HepG2 (cell line): Measurements from ENCODE around the gene CCDC174. TPM values are rescaled to one million over a fixed set of nuclear protein-coding genes. Genes with fewer than 3 reads are reported as not detected.

Experiments used
- AFF4 ChIP-seq: sonication (generic); formaldehyde crosslinking; IDR thresholded peaks from 2 replicates; pipeline ENCODE4 v1.4.0; 2020; ENCODE audit warnings: missing genetic modification reagents
- ATAD3A ChIP-seq: sonication (generic); formaldehyde crosslinking; IDR thresholded peaks from 2 replicates; pipeline ENCODE4 v1.4.0; 2020; ENCODE audit warnings: missing genetic modification reagents
- BCLAF1 ChIP-seq: fragments of 450-650 bp; IDR thresholded peaks from 2 replicates; pipeline ENCODE4 v1.6.1; 2017; ENCODE audit warnings: mild to moderate bottlenecking
- BRCA1 ChIP-seq: sonication (generic); formaldehyde crosslinking; IDR thresholded peaks from 2 replicates; pipeline ENCODE4 v1.4.0; 2020; ENCODE audit warnings: missing genetic modification reagents
- CENPBD1 ChIP-seq: sonication (generic); formaldehyde crosslinking; IDR thresholded peaks from 2 replicates; pipeline ENCODE4 v1.8.0; 2022; ENCODE audit warnings: missing genetic modification reagents, low read depth, mild to moderate bottlenecking, borderline replicate concordance
- CHD2 ChIP-seq: IDR thresholded peaks from 2 replicates; pipeline ENCODE4 v1.6.1; 2011; ENCODE audit warnings: low read depth, low read length, improper control_type of control experiment
- DPF2 ChIP-seq: sonication (generic); formaldehyde crosslinking; IDR thresholded peaks from 2 replicates; pipeline ENCODE4 v1.4.0; 2020; ENCODE audit warnings: mild to moderate bottlenecking, low read depth, missing genetic modification reagents, borderline replicate concordance
- DR1 ChIP-seq: sonication (generic); formaldehyde crosslinking; IDR thresholded peaks from 2 replicates; pipeline ENCODE4 v1.8.0; 2021; ENCODE audit warnings: mild to moderate bottlenecking, missing genetic modification reagents, inconsistent platforms
- KDM2A ChIP-seq: sonication (generic); formaldehyde crosslinking; IDR thresholded peaks from 2 replicates; pipeline ENCODE4 v1.4.0; 2020; ENCODE audit warnings: low read depth, missing genetic modification reagents, borderline replicate concordance
- KLF11 ChIP-seq: IDR thresholded peaks from 2 replicates; pipeline ENCODE4 v1.6.1; 2016; ENCODE audit warnings: missing compliant biosample characterization
- MED13 ChIP-seq: sonication (generic); formaldehyde crosslinking; IDR thresholded peaks from 2 replicates; pipeline ENCODE4 v1.5.0; 2020; ENCODE audit warnings: missing genetic modification reagents
- MIXL1 ChIP-seq: IDR thresholded peaks from 2 replicates; pipeline ENCODE4 v1.6.1; 2016
- MXD1 ChIP-seq: sonication (generic); formaldehyde crosslinking; IDR thresholded peaks from 2 replicates; pipeline ENCODE4 v1.4.0; 2020; ENCODE audit warnings: mild to moderate bottlenecking, missing genetic modification reagents
- RFX5 ChIP-seq: IDR thresholded peaks from 2 replicates; pipeline ENCODE4 v1.6.1; 2011; ENCODE audit warnings: low read depth, low read length, improper control_type of control experiment
- RFXANK ChIP-seq: IDR thresholded peaks from 2 replicates; pipeline ENCODE4 v1.6.1; 2016
- RXRA ChIP-seq: sonication (generic); formaldehyde crosslinking; IDR thresholded peaks from 2 replicates; pipeline ENCODE4 v1.5.1; 2020; ENCODE audit warnings: missing genetic modification reagents
- SMAD9 ChIP-seq: sonication (generic); formaldehyde crosslinking; IDR thresholded peaks from 2 replicates; pipeline ENCODE4 v1.5.1; 2020; ENCODE audit warnings: mild to moderate bottlenecking, missing genetic modification reagents
- SNAI1 ChIP-seq: sonication (generic); formaldehyde crosslinking; IDR thresholded peaks from 2 replicates; pipeline ENCODE4 v1.5.0; 2020; ENCODE audit warnings: mild to moderate bottlenecking, missing genetic modification reagents, borderline replicate concordance
- SP2 ChIP-seq: sonication (generic); formaldehyde crosslinking; IDR thresholded peaks from 2 replicates; pipeline ENCODE4 v1.5.1; 2020; ENCODE audit warnings: mild to moderate bottlenecking, missing genetic modification reagents
- SP5 ChIP-seq: IDR thresholded peaks from 2 replicates; pipeline ENCODE4 v1.6.1; 2016; ENCODE audit warnings: low read depth, borderline replicate concordance
- SRY ChIP-seq: sonication (generic); formaldehyde crosslinking; IDR thresholded peaks from 2 replicates; pipeline ENCODE4 v1.8.0; 2022; ENCODE audit warnings: mild to moderate bottlenecking, missing genetic modification reagents
- TBL1XR1 ChIP-seq: fragments of 150-350 bp; IDR thresholded peaks from 2 replicates; pipeline ENCODE4 v1.6.1; 2014; ENCODE audit warnings: borderline replicate concordance, low read length; ENCODE audit not compliant: partially characterized antibody
- ZNF747 ChIP-seq: sonication (generic); formaldehyde crosslinking; IDR thresholded peaks from 2 replicates; pipeline ENCODE4 v1.8.1; 2023; ENCODE audit warnings: missing genetic modification reagents, mild to moderate bottlenecking, borderline replicate concordance
- ZNF792 ChIP-seq: IDR thresholded peaks from 2 replicates; pipeline ENCODE4 v1.6.1; 2016
- ZSCAN20 ChIP-seq: sonication (generic); formaldehyde crosslinking; IDR thresholded peaks from 2 replicates; pipeline ENCODE4 v1.4.0; 2020; ENCODE audit warnings: missing genetic modification reagents, mild to moderate bottlenecking, borderline replicate concordance
- ZSCAN21 ChIP-seq: sonication (generic); formaldehyde crosslinking; IDR thresholded peaks from 2 replicates; pipeline ENCODE4 v1.8.0; 2022; ENCODE audit warnings: mild to moderate bottlenecking, missing genetic modification reagents, moderate library complexity, borderline replicate concordance
- polyA plus RNA-seq, 8 experiments: library from polyadenylated mRNA; depleted of rRNA in 3 of 8; stranded (reverse) in 7 of 8; unstranded in 1 of 8; fragments of >200 nt; fragmentation: Illumina TruSeq in 4 of 8; extraction: Trizol in 4 of 8; gene quantifications; 2 replicates each; pipeline versions ENCODE4 v1.2.1 to v1.2.3, GENCODE V29; 2011 to 2016; ENCODE audit warnings: low read depth in 4 of 8, missing spikeins in 1 of 8, mixed read lengths in 1 of 8; ENCODE audit not compliant: insufficient read depth in 1 of 8
- total RNA-seq, 5 experiments: library from RNA; depleted of rRNA; stranded (reverse); fragments of >200 nt; fragmentation: Illumina TruSeq; extraction: Trizol; gene quantifications; 2 replicates each; pipeline ENCODE4 v1.2.3, GENCODE V29; 2016; ENCODE audit warnings: low read depth in 1 of 5

CCDC174 gene
- total and polyA plus RNA-seq, 2 of the 13 experiments (the other 11 are each of a cell fraction or from before 2014, with no cell fraction given): 5.4 to 11.0 TPM

GRCh38 chr3:14678015-14678503, 26.5 kb downstream of the CCDC174 start (continued):
- TF ChIP-seq ZSCAN21 (peak; percentile 92), ZNF747 (CRISPR knock-in tag) (peak; percentile 79), CENPBD1 (CRISPR knock-in tag) (no peak), SNAI1 (CRISPR knock-in tag) (no peak), CHD2 (no peak), MED13 (CRISPR knock-in tag) (0 out of 2 replicates have a peak, but pooled peaks have one; percentile 60), SP2 (CRISPR knock-in tag) (no peak), MXD1 (CRISPR knock-in tag) (no peak), RXRA (CRISPR knock-in tag) (peak; percentile 96), AFF4 (no peak), BCLAF1 (no peak), DPF2 (CRISPR knock-in tag) (peak; percentile 88), SRY (CRISPR knock-in tag) (no peak), MIXL1 (peak; percentile 94), SMAD9 (CRISPR knock-in tag) (0 out of 2 replicates have a peak, but pooled peaks have one; percentile 38), SP5 (CRISPR knock-in tag) (peak; percentile 69), DR1 (CRISPR knock-in tag) (no peak), ATAD3A (CRISPR knock-in tag) (no peak), BRCA1 (CRISPR knock-in tag) (0 out of 2 replicates have a peak, but pooled peaks have one; percentile 50), KLF11 (CRISPR knock-in tag) (peak; percentile 45; the same call in 1 of the 2 replicates), KDM2A (peak; percentile 80; the same call in 1 of the 2 replicates), ZNF792 (CRISPR knock-in tag) (peak; percentile 84; the same call in 1 of the 2 replicates), ZSCAN20 (CRISPR knock-in tag) (no peak), RFX5 (peak; percentile 93), RFXANK (CRISPR knock-in tag) (no peak), TBL1XR1 (peak; percentile 36)
